G401 (cell line): Measurements from ENCODE around the gene CEACAM3. TPM values are rescaled to one million over a fixed set of nuclear protein-coding genes. Genes with fewer than 3 reads are reported as not detected.
"Not testable (repeated sequence)": the region's sequence is repeated elsewhere in the genome, so short reads cannot be mapped to it uniquely, and the experiment has no call there.

ENCODE experiments used
- DNase-seq: peaks from one replicate; pipeline ENCODE4 v3.0.0-alpha.2; 2015; ENCODE audit warnings: low spot score
- in situ Hi-C: cut with HindIII; loops from 2 replicates; pipeline ENCODE4 v1.10.0; 2016; ENCODE audit warnings: low sequenced_read_pairs, mixed read lengths
- total RNA-seq: library from RNA; depleted of rRNA; stranded (reverse); fragments of >200 nt; shearing (Covaris generic); gene quantifications from 2 replicates; pipeline ENCODE4 v1.2.3, GENCODE V29; 2014; rRNA removed

The CEACAM3 gene
- not detected in 2 replicates for total RNA-seq

- in situ Hi-C loops: no loop called here
- DNase-seq: no peak
Measured at GRCh38 chr19:41796362-41796761, at the start of gene CEACAM3. Gene CEACAM3 (plus strand): TSS chr19:41796587. CDS start chr19:41796678, 91 bp downstream.

DNA sequence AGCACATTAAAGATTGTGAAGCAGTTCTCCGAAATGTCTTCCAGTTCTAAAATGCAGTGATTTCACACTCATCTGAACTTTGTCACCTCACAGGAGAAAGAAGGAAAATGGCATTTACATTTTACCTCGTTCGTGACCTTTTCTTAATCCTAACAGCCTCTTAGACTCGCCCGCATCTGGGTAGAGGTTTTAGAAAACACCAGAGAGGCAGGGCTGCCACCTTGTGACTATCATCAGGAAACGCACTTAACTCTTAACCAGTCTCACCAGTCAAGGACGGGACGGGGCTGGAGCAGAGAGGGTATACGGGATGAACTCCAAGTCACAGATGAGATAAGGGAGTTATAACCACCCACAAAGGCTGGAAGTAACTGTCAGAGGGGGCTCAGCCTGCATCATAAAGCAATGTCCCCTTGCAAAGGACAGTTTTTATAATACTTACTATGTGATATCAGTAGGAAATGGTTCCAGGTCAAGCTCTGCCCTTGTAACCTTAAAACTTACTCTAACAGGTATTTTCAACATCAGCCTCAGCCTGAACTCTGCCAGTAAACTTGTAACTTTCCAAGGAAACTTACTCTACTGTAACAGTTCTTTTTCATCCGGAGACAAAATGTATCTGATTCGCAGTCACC, 49.7 kb upstream of the CEACAM3 start:
- in situ Hi-C loops: no loop called here

DNA sequence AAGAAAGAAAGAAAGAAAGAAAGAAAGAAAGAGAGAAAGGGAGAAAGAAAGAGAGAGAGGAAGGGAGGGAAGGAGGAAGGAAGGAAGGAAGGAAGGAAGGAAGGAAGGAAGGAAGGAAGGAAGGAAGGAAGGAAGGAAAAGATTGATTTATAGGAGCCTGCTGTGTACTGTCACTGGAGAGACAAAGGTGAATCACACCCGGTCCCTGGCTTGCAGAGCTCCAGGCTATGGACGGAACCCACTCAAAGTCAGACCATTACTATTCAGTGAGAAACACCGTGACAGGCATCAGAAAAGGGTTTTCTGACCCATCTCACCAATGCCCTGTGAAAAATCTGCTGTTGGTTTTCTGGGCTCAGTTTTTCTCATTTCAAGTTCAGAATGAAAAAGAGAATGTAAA, 48.4 kb upstream of the CEACAM3 start:
- no peak for DNase-seq
- in situ Hi-C loops: no loop called here

More for the DNA sequence above, 49.7 kb upstream of the CEACAM3 start:
- peak; percentile 57 for DNase-seq

DNA sequence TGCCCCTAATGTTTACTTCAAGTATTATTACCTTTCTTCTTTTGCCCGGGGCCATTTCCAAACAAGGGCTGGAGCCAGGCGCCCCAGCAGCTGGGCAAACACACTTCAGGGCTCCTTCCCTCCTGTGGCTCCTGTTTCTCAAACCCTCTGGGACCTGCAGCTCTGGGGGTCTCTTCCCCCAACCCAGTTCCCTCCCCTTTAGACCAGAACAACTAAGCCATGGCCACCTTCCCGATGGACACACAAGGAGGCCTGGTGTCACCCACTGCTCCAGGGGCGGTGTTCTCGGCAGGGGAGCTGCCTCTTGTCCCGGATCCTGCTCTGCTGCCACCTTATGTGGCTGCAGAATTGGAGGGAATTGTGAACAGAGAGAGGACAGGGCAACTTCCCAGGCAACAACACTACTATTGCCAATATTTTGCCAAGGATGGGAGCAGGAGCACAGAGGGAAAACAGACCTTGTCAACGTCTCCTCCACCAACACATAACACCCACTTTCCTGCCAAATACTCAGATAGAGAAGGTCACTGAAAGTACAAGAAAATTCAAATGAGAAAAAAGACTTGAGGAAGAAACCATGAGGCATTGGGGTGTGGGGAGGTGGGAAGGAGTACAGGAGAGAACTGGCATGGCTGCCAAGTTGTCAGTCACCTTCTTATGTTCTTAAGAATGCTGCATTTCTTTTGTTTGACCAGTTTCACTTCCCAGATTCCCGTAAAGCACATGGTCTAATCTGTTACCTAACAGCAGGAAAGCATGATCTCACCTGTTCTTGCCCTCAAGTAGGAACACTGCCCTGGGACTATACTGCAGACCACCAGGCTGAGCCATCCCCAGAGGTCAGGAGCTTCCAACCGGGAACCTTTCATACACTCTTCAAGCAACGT, 45.9 kb upstream of the CEACAM3 start:
- DNase-seq, in situ Hi-C loops: not testable (repeated sequence)

- in situ Hi-C loops: no loop called here
- peak; percentile 3 for DNase-seq
Measured at GRCh38 chr19:41753159-41753558, 43.2 kb upstream of the CEACAM3 start.

- in situ Hi-C loops: no loop called here
- peak; percentile 44 for DNase-seq
Measured at GRCh38 chr19:41753936-41754529, 42.4 kb upstream of the CEACAM3 start.

DNA sequence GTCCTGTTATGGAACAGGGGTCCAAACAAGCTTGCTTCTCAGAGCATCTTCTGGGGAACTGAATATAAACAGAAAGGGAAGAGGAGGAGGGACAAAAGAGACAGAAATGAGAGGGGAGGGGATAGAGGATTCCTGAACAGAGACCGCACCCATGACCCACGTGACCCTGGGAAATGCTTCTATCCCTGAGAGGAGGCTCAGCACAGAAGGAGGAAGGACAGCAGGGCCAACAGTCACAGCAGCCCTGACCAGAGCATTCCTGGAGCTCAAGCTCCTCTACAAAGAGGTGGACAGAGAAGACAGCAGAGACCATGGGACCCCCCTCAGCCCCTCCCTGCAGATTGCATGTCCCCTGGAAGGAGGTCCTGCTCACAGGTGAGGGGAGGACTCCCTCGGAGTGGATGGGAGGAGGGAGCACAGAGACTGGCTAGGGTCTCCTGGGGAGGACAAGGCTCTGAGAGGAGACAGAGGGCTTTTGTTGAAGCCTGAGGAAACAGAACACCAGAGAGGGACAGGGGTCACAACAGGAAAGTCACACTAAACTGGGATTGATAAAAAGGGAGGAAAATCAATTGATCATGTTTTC, 41.0 kb upstream of the CEACAM3 start, which contains the start of gene CEACAM6:
CEACAM6 (plus strand) TSS at position 203 of the 586 bp plus-strand sequence; CDS start at position 312, 109 bp downstream.
- in situ Hi-C loops: no loop called here

DNA sequence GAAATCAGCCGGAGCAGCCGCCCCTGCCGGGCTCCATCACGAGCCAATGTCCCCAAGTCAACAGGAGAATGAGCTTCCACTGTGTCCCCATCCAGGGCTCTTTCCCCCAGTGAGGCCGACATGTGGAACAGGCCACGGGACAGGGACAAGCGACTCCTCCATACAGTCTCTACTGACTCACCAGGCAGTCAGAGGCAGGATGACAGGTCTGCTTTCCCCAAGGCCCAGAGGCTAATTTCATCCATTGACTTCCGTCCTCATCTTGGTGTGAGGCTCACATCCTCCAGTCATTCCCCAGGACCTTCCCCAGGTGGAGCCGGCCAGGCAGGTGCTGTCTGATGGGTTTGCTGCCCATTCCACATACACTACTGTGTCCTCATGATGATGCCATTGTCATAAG, 37.5 kb upstream of the CEACAM3 start:
- in situ Hi-C loops: no loop called here
- DNase-seq: peak; percentile 2

More for the DNA sequence above, 41.0 kb upstream of the CEACAM3 start, which contains the start of gene CEACAM6:
- no peak for DNase-seq

DNA sequence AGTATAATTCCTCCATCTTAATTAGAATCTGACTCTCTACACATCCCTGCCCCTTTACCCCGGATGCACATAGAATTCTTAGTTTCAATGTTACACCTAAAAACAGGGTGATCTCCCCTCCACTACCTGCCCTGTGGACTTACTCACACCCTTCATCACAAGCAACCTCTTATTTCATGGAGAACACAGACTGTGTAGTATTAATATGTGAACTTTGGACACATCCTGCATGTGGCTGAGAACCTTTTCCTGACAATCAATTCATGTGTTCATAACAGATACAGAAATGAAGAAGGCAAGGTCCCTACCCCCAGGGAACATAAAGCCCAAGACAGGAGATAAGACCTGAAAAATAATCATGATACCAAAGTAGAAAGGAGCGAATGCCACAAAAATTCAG, 29.3 kb upstream of the CEACAM3 start:
- DNase-seq: no peak
- in situ Hi-C loops: no loop called here

- in situ Hi-C loops: not testable (repeated sequence)
Measured at GRCh38 chr19:41768105-41768504, 28.3 kb upstream of the CEACAM3 start.

GRCh38 chr19:41769608-41770007, 26.8 kb upstream of the CEACAM3 start:
- DNase-seq: no peak
- in situ Hi-C loops: no loop called here

More at GRCh38 chr19:41768105-41768504, 28.3 kb upstream of the CEACAM3 start:
- DNase-seq: not testable (repeated sequence)

GRCh38 chr19:41771410-41771809, 25.0 kb upstream of the CEACAM3 start:
- in situ Hi-C loops: no loop called here
- DNase-seq: no peak

DNA sequence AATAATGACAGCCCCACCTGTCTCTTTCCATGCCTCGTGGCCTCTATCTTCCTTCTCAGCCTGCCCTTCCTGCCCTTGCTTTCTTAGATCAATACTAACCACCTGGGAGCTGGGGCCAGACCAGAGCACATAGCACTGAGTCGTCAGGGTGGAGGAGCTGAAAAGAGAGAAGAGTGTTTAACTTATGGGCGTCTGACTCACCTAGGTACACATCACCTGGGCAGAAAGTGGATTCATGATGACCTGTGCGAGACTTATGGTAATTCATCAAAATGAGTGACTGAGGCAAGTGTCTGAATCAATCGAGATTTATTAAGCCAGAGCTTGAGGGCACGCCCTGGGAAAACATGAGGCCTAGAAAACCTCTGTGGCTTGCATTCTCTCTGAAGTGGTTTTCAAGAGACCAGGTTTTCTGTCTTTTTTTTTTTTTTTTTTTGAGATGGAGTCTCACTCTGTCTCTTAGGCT, 21.8 kb upstream of the CEACAM3 start:
- no peak for DNase-seq
- in situ Hi-C loops: no loop called here

DNA sequence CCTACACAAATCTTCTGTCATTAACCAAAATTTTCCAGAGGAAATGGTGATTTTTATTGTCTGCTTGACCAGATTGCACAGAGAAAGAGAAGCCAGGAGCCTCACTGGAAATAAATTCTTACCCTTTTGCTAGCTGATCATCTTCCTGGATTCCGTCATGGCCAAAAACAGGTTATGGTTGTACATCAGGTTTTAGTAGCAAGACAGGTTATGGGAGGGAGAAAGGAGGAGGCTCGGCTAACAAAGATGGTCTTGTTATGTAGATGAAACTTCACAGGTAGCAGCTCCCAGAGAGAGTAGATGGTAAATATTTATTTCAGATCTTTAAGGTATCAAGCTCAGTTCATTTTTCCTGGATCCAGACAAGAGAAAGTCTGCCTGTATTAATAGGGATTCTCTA, 19.7 kb upstream of the CEACAM3 start:
- in situ Hi-C loops: no loop called here

GRCh38 chr19:41783612-41784011, 12.8 kb upstream of the CEACAM3 start:
- in situ Hi-C loops: no loop called here
- DNase-seq: no peak

More for the DNA sequence above, 19.7 kb upstream of the CEACAM3 start:
- no peak for DNase-seq

GRCh38 chr19:41784312-41784711, 12.1 kb upstream of the CEACAM3 start:
- in situ Hi-C loops: no loop called here
- no peak for DNase-seq

- in situ Hi-C loops: no loop called here
- no peak for DNase-seq
Measured at GRCh38 chr19:41784743-41785142, 11.6 kb upstream of the CEACAM3 start.

DNA sequence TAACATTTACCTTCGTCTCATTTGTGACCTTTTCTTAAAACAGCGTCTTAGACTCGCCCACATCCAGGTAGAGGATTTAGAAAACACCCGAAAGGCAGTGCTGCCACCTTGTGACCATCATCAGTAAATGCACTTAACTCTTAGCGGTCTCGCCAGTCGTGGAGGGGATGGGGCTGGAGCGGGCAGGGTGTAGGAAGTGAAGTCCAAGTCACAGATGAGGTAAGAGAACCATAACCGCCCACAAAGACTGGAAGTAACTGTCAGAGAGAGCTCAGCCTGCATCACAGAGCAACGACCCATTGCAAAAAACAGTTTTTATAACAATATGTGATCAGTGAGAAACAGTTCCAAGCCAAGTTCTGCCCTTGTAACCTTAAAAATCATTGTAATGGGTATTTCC, 10.7 kb upstream of the CEACAM3 start:
- peak; percentile 59 for DNase-seq
- in situ Hi-C loops: no loop called here

- in situ Hi-C loops: no loop called here
- DNase-seq: no peak
Measured at GRCh38 chr19:41787055-41787454, 9.3 kb upstream of the CEACAM3 start.
